ENCODE results near the gene TIMM21.

- TF ChIP-seq REST (IDR thresholded peaks at IDR 0.05; ENCODE audit: borderline replicate concordance in 1 of 2, low read depth in 1 of 2, low read length in 2 of 2): no peak
- no peak for TF ChIP-seq ZNF431 (CRISPR knock-in tag; IDR thresholded peaks at IDR 0.05; ENCODE audit: borderline replicate concordance, low read depth)
Observed at GRCh38 chr18:74173434-74173750, 25.1 kb downstream of the TIMM21 start.

Measured in HepG2 (cell line).